ENCODE measurements around the gene GRIA2.
"Not testable (repeated sequence)": the region's sequence is repeated elsewhere in the genome, so short reads cannot be mapped to it uniquely, and the experiment has no call there.

The GRIA2 gene

DNA sequence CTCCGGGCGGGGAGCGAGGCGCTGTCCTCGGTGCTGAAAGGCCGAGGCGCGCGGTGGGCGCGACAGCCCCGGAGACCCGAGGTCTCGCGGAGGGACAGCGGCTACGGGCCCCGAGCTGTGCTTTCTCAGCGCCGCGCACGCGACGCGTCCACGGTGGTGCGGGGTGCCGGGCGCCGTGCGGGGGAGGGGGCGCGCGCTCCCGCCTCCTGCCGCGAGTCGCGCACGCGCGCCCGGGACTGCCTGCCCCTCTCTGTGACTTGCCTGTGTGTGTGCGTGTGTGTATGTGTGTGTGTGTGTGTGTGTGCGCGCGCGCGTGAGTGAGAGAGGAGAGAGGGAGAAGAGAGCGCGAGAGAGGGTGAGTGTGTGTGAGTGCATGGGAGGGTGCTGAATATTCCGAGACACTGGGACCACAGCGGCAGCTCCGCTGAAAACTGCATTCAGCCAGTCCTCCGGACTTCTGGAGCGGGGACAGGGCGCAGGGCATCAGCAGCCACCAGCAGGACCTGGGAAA is at the start of gene GRIA2:
GRIA2 (plus strand) TSS at position 358 of the 511 bp plus-strand sequence. CDS start 315 bp downstream, outside the sequence.
- DNase-seq (ENCODE audit: low read depth): peak; percentile 1

DNA sequence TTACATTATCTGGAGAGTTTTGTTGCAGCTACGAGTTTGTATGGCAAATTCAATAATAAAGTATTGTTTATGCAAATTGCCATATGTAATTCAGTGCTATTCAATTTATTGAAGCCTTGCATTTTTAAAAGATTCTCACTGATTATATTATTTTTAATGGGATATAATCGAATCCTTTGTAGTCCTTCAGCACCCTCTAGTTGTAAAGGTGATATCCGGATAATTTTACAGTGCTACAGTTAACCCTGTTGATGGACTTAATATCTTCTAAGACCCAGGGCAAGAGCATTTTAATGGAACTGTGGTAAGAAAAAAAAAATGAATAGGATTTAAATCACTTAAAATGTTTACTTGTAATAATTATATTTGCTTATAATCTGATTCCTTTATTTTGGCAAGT is 48.5 kb upstream of the GRIA2 start:
- no peak for DNase-seq (ENCODE audit: low read depth)

DNA sequence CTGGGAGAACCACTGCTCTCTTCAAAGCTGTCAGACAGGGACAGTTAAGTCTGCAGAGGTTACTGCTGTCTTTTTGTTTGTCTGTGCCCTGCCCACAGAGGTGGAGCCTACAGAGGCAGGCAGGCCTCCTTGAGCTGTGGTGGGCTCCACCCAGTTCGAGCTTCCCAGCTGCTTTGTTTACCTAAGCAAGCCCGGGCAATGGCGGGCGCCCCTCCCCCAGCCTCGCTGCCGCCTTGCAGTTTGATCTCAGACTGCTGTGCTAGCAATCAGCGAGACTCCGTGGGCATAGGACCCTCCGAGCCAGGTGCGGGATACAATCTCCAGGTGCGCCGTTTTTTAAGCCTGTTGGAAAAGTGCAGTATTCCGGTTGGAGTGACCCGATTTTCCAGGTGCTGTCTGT is 40.3 kb upstream of the GRIA2 start:
- not testable (repeated sequence) for DNase-seq (ENCODE audit: low read depth)

DNA sequence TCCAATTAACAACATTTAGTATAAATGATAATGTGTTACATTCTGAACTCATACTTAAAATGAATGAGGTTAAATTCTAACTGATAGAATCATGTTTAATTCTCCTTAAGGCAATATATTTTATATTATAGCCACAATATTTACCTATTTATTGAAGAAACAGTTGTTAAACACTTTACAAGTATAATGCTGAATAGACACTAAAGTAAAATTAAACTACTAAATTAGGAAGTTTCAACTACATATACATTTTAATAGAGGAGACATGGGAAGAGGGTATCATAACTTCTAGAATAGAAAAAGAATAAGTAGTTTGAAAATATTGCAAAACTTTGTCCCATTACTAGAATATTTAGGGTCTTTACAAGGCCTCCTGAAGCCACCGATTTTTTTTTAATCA is 36.2 kb upstream of the GRIA2 start:
- no peak for DNase-seq (ENCODE audit: low read depth)

DNA sequence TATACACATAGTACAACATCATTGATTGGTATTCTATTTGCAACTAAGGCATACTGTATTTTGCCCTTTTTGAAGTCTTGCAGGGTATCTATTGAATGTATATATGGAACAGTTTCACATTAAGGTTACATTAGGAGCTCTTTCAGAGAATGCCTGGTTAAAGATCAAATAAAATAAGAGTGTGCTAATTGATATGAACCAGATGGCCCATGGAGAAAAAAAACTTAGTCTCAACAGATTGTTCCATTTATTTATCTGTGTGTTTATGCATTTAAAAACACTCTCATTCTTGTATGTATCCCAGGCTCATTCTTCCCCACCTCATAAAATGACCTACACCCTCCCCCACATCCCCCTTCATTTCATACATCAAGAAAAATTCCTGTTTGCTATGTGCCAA is 35.2 kb upstream of the GRIA2 start:
- no peak for DNase-seq (ENCODE audit: low read depth)

DNA sequence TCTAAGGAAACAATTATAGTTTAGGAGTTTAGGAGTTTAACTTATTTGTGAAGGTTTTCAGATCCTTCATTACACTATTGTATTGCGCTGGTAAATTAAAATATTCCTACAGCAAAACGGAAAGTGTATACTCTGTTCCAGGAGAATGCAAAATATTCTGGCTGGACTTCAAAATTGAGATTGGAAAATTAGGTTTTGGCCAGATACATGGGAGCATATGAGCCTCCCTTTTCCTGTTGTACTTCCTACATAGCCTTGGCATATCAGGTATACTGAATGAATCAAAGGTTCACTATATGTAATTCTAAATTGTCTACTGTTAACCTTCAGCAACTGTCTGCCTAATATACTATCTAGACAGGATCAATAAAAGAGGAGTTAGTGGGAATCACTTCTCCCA is 25.2 kb upstream of the GRIA2 start:
- DNase-seq (ENCODE audit: low read depth): no peak

DNA sequence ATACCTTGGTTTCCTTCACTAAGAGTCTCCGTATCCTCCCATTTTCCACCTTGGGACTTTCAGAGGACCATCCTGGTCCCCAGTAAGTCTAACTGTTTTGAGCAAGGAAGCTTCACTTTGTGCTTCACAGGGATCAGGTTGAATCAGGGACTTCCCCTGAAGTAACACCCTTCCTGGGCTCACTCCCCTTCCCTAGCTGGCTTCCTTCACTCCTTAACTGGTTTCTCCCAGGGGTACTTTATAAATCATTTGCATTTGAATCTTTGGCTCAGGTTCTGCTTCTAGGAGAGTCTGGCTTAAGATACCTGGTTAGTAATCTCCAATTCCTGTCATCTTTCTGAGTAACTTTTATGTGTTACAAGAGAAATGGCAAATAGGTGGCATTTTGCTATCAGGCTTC is 24.5 kb upstream of the GRIA2 start:
- no peak for DNase-seq (ENCODE audit: low read depth)

DNA sequence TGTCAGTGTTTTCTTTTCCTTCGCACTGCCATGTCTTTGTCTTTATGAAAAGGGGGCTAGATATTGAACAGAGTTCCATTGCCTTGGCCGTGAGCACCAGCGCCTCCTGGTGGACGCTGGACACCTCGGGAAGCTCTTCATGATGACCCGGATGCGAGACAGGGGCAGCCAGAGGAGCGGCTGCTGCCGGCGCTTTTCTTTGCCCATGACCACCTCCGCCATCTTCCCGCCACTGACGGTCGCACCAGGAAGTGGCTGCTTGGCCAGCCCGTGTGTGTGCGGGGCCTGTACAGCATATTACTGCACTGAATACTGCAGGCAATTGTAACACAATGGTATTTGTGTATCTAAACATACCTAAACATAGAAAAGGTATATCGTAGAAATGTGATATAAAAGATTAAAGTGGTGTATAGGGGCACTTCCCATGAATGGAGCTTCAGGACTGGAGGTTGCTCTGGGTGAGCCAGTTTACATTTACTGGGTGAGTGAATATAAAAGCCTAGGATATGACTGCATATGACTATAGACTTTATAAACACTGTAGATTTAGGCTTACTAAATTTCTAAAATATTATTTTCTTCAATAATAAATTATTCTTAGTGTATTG is 15.8 kb upstream of the GRIA2 start:
- DNase-seq (ENCODE audit: low read depth): no peak

DNA sequence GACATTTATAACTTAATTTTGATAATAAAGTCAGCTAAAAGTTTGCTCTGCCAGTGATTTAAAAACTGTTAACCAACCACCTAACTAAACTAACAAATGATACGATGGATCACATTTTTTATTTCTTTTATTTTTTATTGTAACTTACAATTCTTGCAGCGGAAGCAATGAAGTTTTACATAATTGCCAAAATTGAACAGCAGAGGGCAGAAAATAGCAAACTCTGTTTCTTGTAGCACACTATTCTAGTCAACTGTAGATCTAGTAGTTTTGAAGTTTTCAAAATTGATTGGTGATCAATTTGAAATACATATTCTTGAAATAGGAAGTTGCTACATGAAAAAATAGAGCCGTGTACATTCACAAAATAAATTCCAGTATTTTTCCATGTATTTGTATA is 2.8 kb upstream of the GRIA2 start:
- no peak for DNase-seq (ENCODE audit: low read depth)

DNA sequence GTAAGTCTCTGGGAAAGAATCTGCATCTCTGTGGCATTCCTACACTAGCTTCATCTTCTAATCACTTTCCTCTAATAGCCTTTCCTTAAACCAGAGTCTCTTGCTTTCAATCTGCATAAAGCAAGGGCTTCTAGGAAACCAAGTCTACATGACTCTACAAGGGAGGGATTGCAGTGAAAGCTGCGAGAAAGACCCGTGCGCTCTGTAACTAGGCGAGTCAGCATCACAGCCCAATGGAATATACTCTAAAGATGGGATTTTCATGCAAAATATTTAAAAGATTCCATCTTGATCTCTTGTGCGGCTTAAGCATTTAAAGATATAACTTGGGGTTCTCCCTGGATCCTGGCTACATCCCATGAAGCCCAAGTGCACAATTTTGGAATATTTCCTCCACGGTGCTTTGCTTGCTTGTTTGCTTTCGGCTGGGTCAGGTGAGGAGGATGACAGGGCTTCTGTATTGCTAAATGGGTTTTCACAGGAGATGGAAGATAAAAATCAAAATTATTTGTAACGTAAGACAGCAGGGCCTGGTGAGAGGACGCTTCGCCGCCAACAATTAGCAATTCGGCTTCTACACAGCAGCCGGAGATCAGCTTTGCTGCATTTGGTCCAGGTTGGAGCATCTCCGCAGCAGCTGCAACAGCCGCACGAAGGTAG is 687 bp upstream of the GRIA2 start:
- DNase-seq (ENCODE audit: low read depth): no peak

DNA sequence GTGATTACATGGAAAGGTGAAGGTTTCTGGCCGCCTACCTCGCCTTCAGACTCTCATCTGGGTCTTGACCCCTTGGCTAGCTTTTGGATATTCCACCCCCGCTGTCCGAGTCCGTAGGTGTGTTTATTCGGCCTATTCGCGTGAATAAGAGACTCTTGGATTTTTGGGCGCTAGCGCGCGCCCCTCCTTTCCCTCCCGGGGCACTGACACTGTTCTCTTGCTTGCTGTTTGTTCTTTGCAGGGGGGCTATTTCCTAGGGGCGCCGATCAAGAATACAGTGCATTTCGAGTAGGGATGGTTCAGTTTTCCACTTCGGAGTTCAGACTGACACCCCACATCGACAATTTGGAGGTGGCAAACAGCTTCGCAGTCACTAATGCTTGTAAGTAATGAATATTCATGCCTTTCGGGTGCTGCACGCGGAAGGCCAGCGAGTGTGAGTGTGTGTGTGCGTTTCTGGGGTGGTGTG is 932 bp downstream of the GRIA2 start:
- no peak for DNase-seq (ENCODE audit: low read depth)

DNA sequence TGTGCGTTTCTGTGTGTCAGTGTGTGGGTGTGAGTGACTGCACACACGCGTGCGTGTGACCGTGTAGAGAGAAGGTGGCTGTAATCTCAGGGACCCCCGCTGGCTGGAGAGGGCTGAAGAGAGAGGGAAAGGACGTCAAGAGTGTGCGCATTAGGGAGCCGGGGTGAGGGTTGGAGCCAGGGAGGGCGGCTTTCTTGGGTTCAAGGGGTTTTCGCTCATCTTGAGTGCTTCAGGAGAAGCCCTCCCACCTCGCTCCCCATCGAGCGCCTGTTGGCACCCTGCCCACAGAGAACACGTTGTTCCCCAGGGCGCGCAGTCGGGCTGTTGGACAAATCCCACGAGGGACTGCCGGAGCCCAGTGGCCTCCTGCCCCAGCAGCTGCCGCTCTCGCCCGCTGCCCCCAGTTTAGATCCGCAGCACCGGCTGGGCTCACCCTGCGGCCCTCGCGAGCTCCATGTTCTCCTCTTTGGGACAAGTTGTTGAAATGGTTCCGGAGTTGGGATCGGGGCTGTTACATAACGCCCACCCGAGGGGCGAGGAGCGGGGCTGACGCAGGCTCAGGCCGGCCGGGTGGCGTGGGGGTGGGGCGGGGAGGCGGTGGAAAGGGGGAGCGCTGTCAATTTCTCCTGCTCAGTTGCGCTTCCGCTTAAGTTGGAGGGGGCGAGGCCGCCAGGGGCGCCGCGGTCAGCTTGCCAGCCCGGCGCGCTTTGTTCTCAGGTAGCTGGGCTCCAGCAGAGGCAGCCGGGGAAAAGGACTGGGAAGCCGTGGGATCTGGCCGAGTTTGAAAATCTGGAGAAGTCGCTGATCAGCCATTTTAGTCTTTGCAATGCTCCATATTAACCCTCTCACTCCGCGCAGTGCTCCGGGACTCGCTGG is 1.6 kb downstream of the GRIA2 start:
- DNase-seq (ENCODE audit: low read depth): no peak

DNA sequence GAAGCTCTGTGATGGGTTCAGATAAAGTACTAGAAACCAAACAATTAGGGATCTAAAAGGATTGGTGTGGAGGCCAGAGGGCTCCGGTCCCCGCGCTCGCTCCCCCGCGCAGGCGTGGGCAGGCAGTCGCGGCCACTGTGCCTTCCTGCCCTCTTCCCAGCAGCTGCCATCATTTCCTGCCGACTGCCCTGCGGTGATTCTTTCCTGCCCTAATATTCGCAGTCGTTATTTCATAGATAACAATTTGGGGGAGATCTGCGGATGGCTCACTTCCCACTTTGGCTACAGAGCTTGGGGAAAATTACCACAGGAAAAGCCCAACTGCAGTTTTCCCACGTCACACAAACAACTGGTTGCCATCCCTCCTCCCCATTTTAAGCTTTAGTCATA is 2.2 kb downstream of the GRIA2 start:
- no peak for DNase-seq (ENCODE audit: low read depth)

DNA sequence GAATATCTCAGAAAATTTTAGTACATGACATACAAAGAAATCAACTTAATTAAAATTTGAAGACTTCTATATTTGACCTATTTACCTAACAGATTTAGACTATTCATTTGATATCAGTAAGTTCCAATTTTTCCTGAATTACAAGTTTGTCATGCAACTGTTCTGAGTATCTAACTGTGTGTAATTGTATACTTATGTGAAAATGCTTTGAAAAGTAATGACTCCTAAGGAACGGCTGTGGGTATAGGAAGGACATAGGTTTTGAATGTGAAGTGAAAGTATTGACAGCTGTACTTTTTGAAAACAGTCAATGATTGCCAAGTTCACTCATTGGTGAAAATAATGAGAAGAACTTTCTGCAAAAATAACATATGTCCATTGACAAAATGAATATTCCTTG is 2.9 kb downstream of the GRIA2 start:
- no peak for DNase-seq (ENCODE audit: low read depth)

DNA sequence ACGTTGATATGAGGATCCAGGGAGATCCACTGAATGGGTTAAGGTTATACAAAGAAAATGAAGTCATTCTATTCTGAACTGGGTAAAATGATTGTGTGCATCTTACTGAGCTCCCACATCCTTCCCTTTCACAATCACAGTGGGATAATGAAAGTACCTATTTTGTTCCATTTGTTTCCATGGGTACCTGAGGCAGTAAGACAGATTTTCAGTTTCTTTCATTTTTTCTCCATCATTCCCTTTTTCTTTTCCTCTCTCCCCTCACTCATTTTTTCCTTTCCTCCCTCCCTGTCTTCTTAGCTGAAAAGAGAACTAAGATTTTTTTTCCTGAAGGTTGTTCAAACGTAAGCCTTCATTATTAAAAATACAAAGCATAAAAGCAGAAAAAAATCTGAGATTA is 4.6 kb downstream of the GRIA2 start:
- no peak for DNase-seq (ENCODE audit: low read depth)

DNA sequence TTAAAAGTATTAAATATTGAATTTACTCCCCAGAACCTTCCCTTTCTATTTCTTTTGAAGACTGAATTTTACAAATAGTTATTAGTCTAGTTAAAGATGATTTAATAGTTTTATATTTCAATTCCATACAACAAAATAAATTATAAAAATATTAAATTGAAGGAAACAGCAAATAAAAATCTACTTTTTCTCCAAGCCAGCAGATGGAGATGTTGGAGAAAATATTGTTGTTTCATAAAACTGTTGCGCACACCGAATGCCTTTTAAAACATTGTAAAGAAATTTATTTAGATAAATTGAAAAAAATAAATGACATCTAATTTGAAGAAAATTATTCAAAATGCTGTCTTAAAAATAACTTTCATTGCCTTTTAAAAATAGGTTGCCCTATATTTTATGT is 5.5 kb downstream of the GRIA2 start:
- DNase-seq (ENCODE audit: low read depth): no peak

DNA sequence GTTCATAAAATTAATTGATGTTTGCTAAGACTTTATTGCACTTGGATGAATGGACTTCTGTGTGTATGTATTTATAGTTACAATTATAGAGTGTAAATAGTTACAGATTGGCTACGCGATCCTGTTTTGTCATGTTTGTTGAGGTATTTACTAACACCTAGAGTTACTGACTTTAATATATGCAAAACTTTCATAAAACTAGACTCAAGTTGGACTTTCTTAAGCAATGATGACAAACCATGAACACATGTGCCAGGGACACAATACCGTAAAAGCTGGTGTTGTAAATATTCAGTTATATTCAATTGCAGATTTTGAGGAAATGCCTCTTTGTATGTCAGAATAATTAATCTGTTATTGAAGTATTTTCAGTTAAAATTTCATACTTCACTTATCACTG is 6.1 kb downstream of the GRIA2 start:
- DNase-seq (ENCODE audit: low read depth): no peak

DNA sequence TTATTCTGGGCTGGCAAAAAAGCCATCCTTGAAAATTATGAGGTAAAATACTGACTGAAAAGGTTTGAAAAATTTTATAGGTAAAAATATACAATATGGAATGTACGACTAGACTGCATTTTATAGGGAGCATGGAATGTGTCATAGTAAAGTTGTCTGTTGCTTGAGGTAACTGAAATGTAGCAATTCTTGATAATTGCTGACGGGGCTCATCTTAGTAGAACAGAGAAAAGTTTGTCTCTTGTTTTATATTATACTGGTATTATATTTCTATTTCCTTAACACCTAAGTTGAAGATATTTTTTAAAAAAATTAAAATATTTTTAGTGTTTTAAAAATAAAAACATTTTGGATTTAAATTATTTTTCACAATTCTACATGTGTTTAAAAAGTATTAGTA is 11.0 kb downstream of the GRIA2 start:
- no peak for DNase-seq (ENCODE audit: low read depth)

DNA sequence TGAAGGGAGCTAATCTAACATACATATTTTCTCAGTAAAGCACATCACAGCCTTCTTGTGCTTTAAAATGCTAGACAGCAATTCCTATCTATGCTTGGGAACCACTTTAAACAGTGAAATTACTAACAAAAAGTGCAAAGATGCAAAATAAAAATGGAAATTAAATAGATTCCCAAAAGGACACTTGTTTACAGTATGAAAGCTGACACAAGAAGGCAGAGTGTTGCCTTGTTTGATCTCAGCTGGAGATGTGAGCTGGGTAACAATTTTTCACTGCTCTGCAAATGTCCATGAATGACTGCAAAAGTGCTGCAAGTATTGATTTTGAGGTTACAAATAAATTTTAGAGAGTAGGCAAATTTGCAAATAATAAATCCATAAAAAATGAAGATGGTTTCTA is 22.3 kb downstream of the GRIA2 start:
- DNase-seq (ENCODE audit: low read depth): no peak

DNA sequence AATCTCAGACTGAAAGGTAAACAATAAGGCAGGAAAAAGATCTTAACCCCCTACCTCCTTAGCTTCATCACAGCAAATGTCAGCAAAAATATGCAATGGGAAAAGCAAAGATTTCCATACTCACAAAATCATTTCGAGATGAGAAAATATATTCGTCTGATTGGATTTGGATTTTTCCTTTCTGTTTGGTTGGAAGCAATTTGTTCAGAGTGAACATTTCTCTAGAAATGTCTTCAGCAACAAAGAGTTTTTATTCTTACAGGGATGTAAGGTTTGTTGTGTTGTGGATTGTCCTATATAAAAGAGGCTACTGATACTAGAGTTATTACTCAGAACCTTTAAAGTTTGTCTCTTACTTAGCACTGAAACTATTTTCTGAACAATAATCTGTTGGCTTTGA is 23.8 kb downstream of the GRIA2 start:
- no peak for DNase-seq (ENCODE audit: low read depth)

DNA sequence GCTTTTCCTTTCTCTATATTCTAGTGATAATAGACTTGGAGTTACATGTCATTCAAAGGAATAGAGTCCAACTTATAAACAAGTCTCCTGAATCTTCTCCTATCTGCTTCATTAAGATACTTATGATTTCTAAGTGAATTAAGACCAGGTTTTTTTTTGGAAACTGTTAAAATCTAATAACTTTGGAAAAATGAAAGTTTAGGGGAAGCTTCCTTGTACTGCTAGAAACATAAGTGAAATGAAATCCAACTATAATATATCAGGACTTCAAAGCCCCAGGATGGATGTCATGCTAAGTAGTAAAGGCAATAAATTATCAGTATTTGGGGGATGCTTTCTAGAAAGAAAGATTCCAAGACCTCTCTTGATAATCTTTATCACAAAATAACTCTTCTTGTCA is 24.8 kb downstream of the GRIA2 start:
- no peak for DNase-seq (ENCODE audit: low read depth)

DNA sequence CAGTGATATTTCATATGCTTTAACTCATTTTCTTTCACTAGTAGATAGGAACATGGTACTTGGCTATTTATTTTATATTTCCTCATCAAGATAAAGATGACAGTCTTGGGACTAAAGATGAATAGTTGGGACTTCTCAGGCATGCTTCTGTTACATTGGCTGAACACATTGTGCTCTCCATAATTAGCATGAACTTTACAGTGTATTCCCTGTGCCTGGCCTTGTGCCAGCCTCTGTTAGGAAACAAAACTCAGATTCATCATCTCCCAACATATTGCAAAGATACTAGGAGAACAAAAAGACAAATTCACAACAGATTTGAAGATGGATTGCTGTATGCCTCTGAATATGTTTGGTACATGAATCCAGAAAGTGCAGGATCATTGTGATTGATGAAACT is 26.4 kb downstream of the GRIA2 start:
- no peak for DNase-seq (ENCODE audit: low read depth)

DNA sequence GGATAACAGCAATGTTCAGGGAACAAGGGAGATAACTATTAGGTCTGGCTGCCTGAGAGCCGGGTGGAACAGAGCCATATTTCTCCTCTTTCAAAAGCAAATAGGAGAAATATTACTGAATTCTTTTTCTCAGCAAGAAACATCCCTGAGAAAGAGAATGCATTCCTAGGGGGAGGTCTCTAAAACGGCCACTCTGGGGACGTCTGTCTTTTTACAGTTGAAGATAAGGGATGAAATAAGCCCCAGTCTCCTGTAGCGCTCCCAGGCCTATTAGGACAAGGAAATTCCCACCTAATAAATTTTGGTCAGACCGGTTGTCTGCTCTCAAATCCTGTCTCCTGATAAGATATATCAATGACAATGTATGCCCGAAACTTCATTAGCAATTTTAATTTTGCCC is 37.6 kb downstream of the GRIA2 start:
- not testable (repeated sequence) for DNase-seq (ENCODE audit: low read depth)
